SK-N-SH (cell line): Measurements from ENCODE around the gene DMAP1. TPM values are rescaled to one million over a fixed set of nuclear protein-coding genes. Genes with fewer than 3 reads are reported as not detected.

Experiments
- CTCF ChIA-PET: fragments of 300-600, 350-600 bp; formaldehyde crosslinking; extraction: SDS; loops from one replicate; lab custom pipeline; 2021; lab: Yijun Ruan, JAX
- POLR2A ChIA-PET: fragments of 350-600 bp; sonication (Branson Sonifier 250); formaldehyde crosslinking; extraction: SDS; loops from one replicate; lab custom pipeline; 2020; ENCODE audit warnings: antibody characterized with exemption, inconsistent platforms; lab: Yijun Ruan, JAX
- DNase-seq: peaks from one replicate; pipeline ENCODE4 v3.0.0; 2012
- H2AFZ ChIP-seq: fragments of 200-600 bp; sonication (generic); 2 replicates; pipeline ENCODE4 v1.8.1; 2016; ENCODE audit warnings: antibody characterized with exemption, mild to moderate bottlenecking, low read depth
- H3F3A ChIP-seq: fragments of 200-600 bp; sonication (generic); replicated peaks from 2 replicates; pipeline ENCODE3; 2016; ENCODE audit warnings: antibody characterized with exemption, mild to moderate bottlenecking; ENCODE audit not compliant: insufficient read depth
- H3K27ac ChIP-seq, 2 experiments: fragments of 200-500 bp in 1 of 2; fragments of 200-600 bp in 1 of 2; sonication (Bioruptor generic) in 1 of 2; sonication (generic), shearing (Covaris generic) in 1 of 2; 2 replicates each; pipeline versions ENCODE4 v1.5.1 to v1.6.1; 2014 to 2016; ENCODE audit warnings: low read depth in 2 of 2, inconsistent platforms in 1 of 2, low read length in 1 of 2, mild to moderate bottlenecking in 1 of 2, mixed read lengths in 1 of 2
- H3K27me3 ChIP-seq: fragments of 200-600 bp; sonication (generic), shearing (Covaris generic); 2 replicates; pipeline ENCODE4 v1.6.1; 2016; ENCODE audit warnings: mixed run types; ENCODE audit not compliant: insufficient read depth
- H3K36me3 ChIP-seq, 2 experiments: fragments of 200-500 bp in 1 of 2; fragments of 200-600 bp in 1 of 2; sonication (Bioruptor generic) in 1 of 2; sonication (generic) in 1 of 2; replicated peaks in 1 of 2; 2 replicates each; pipeline versions ENCODE3 to v1.5.1; 2014 to 2016; ENCODE audit warnings: low read length in 1 of 2, mild to moderate bottlenecking in 1 of 2; ENCODE audit not compliant: insufficient read depth in 2 of 2, control insufficient read depth in 1 of 2
- H3K4me1 ChIP-seq, 2 experiments: fragments of 200-500 bp in 1 of 2; fragments of 200-600 bp in 1 of 2; sonication (Bioruptor generic) in 1 of 2; sonication (generic), shearing (Covaris generic) in 1 of 2; 2 replicates each; pipeline versions ENCODE4 v1.5.1 to v1.6.1; 2014 to 2016; ENCODE audit warnings: low read depth in 1 of 2, low read length in 1 of 2, mixed run types in 1 of 2; ENCODE audit not compliant: insufficient read depth in 2 of 2, control insufficient read depth in 1 of 2
- H3K4me2 ChIP-seq: fragments of 200-600 bp; sonication (generic), shearing (Covaris generic); 2 replicates; pipeline ENCODE4 v1.6.1; 2017; ENCODE audit warnings: mixed run types
- H3K4me3 ChIP-seq, 2 experiments: fragments of 200-500 bp in 1 of 2; fragments of 200-600 bp in 1 of 2; sonication (Bioruptor generic) in 1 of 2; sonication (generic), shearing (Covaris generic) in 1 of 2; 2 replicates each; pipeline versions ENCODE4 v1.5.1 to v1.8.1; 2014 to 2016; ENCODE audit warnings: low read depth in 2 of 2, inconsistent platforms in 1 of 2, low read length in 1 of 2, mild to moderate bottlenecking in 1 of 2, mixed read lengths in 1 of 2, moderate library complexity in 1 of 2
- H3K79me2 ChIP-seq: fragments of 200-600 bp; sonication (generic); 2 replicates; pipeline ENCODE4 v1.8.1; 2017; ENCODE audit warnings: mild to moderate bottlenecking; ENCODE audit not compliant: insufficient read depth
- H3K9ac ChIP-seq: fragments of 200-600 bp; sonication (generic); 2 replicates; pipeline ENCODE4 v1.6.1; 2017; ENCODE audit warnings: mixed run types
- H3K9me2 ChIP-seq: fragments of 200-600 bp; sonication (generic); 2 replicates; pipeline ENCODE4 v1.6.1; 2017; ENCODE audit warnings: mixed run types
- H3K9me3 ChIP-seq: fragments of 200-600 bp; sonication (generic); 2 replicates; pipeline ENCODE4 v1.6.1; 2017; ENCODE audit warnings: mixed run types, mild to moderate bottlenecking, moderate library complexity
- H4K20me1 ChIP-seq: fragments of 200-600 bp; sonication (generic); 2 replicates; pipeline ENCODE4 v1.6.1; 2017; ENCODE audit warnings: mild to moderate bottlenecking, mixed run types; ENCODE audit not compliant: insufficient read depth
- CHD2 ChIP-seq: fragments of 150-350 bp; IDR thresholded peaks from 2 replicates; pipeline ENCODE4 v1.6.1; 2018; ENCODE audit warnings: low read length; ENCODE audit not compliant: partially characterized antibody
- ELF1 ChIP-seq: IDR thresholded peaks from 2 replicates; pipeline ENCODE4 v1.4.0; 2012
- EP300 ChIP-seq, 2 experiments: IDR thresholded peaks; 2 replicates each; pipeline versions ENCODE4 v1.4.0 to v1.6.1; 2012; ENCODE audit warnings: borderline replicate concordance in 1 of 2, low read depth in 1 of 2, low read length in 1 of 2
- EZH2phosphoT487 ChIP-seq: fragments of 200-600 bp; sonication (generic); IDR thresholded peaks from 2 replicates; pipeline ENCODE4 v1.6.1; 2017; ENCODE audit warnings: low read depth, mixed run types, mild to moderate bottlenecking, antibody characterized with exemption, moderate library complexity, borderline replicate concordance
- FOXJ3 ChIP-seq: sonication (generic); formaldehyde crosslinking; IDR thresholded peaks from 2 replicates; pipeline ENCODE4 v1.5.1; 2020; ENCODE audit warnings: mild to moderate bottlenecking, missing genetic modification reagents
- FOXM1 ChIP-seq: IDR thresholded peaks from 2 replicates; pipeline ENCODE4 v1.4.0; 2012; ENCODE audit warnings: low read depth, mild to moderate bottlenecking
- GABPA ChIP-seq: IDR thresholded peaks from 2 replicates; pipeline ENCODE4 v1.4.0; 2012; ENCODE audit warnings: low read depth, mild to moderate bottlenecking
- NFIC ChIP-seq: IDR thresholded peaks from 2 replicates; pipeline ENCODE4 v1.4.0; 2012; ENCODE audit warnings: borderline replicate concordance
- RCOR1 ChIP-seq: fragments of 150-350 bp; IDR thresholded peaks from 2 replicates; pipeline ENCODE4 v1.6.1; 2017; ENCODE audit warnings: antibody characterized with exemption, low read length
- RFX5 ChIP-seq: IDR thresholded peaks from 2 replicates; pipeline ENCODE4 v1.6.1; 2012; ENCODE audit warnings: mild to moderate bottlenecking, improper control_type of control experiment, low read length
- TCF12 ChIP-seq: IDR thresholded peaks from 2 replicates; pipeline ENCODE4 v1.4.0; 2012
- TEAD4 ChIP-seq: IDR thresholded peaks from 2 replicates; pipeline ENCODE4 v1.4.0; 2012; ENCODE audit warnings: mild to moderate bottlenecking, borderline replicate concordance; ENCODE audit not compliant: insufficient read depth
- YY1 ChIP-seq: IDR thresholded peaks from 2 replicates; pipeline ENCODE4 v1.4.0; 2012; ENCODE audit warnings: low read depth, mild to moderate bottlenecking
- WGBS: methylation state at CpG from one replicate; pipeline ENCODE4 v1.1.6; 2017; ENCODE audit warnings: low lambda C conversion rate; 5-methylcytosine and 5-hydroxymethylcytosine counted together
- polyA plus RNA-seq, 3 experiments: library from polyadenylated mRNA; depleted of rRNA; stranded (reverse); fragments of >200 nt; gene quantifications; 2 replicates each; pipeline ENCODE4 v1.2.3, GENCODE V29; 2012
- TF ChIP-seq, protein P1 (sequence below): fragments of 150-350 bp; IDR thresholded peaks from 2 replicates; pipeline ENCODE4 v1.6.1; 2016; ENCODE audit warnings: mild to moderate bottlenecking, low read depth, low read length
- TF ChIP-seq, protein P2 (sequence below): fragments of 150-350 bp; IDR thresholded peaks from 2 replicates; pipeline ENCODE4 v1.6.1; 2017; ENCODE audit warnings: antibody characterized with exemption, low read length, low read depth, borderline replicate concordance
- TF ChIP-seq, protein P3 (sequence below): IDR thresholded peaks from 2 replicates; pipeline ENCODE4 v1.4.0; 2012; ENCODE audit warnings: low read depth, borderline replicate concordance
- TF ChIP-seq, protein P4 (sequence below): fragments of 200-600 bp; sonication (generic); IDR thresholded peaks from 2 replicates; pipeline ENCODE4 v1.6.1; 2017; ENCODE audit warnings: antibody characterized with exemption, mild to moderate bottlenecking, moderate library complexity

The DMAP1 gene
- polyA plus RNA-seq, 1 of the 3 experiments (the other 2 are of a cell fraction) = 59.6 TPM

- 98% methylated on average over 6 of the region's 6 CpGs for WGBS
- no peak for DNase-seq
- no peaks in the 10 kb centered on the region for H3K9me3 ChIP-seq
- no peaks in the 10 kb centered on the region for H3K79me2 ChIP-seq
- H3K27me3 ChIP-seq = no peaks in the 10 kb centered on the region
- H4K20me1 ChIP-seq = 0 out of 2 replicates have a peak, but pooled peaks cover 4% of the 10 kb centered on the region
- no peak overlapping the region for H3K4me3 ChIP-seq
- H3F3A ChIP-seq = no peaks in the 10 kb centered on the region
- no peak overlapping the region for H3K4me2 ChIP-seq
- no peak overlapping the region for H3K27ac ChIP-seq
- TF ChIP-seq, protein P1, sequence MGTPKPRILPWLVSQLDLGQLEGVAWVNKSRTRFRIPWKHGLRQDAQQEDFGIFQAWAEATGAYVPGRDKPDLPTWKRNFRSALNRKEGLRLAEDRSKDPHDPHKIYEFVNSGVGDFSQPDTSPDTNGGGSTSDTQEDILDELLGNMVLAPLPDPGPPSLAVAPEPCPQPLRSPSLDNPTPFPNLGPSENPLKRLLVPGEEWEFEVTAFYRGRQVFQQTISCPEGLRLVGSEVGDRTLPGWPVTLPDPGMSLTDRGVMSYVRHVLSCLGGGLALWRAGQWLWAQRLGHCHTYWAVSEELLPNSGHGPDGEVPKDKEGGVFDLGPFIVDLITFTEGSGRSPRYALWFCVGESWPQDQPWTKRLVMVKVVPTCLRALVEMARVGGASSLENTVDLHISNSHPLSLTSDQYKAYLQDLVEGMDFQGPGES = no peak
- no peak for TF ChIP-seq FOXM1
- TF ChIP-seq, protein P2, sequence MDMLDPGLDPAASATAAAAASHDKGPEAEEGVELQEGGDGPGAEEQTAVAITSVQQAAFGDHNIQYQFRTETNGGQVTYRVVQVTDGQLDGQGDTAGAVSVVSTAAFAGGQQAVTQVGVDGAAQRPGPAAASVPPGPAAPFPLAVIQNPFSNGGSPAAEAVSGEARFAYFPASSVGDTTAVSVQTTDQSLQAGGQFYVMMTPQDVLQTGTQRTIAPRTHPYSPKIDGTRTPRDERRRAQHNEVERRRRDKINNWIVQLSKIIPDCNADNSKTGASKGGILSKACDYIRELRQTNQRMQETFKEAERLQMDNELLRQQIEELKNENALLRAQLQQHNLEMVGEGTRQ = no peak
- TF ChIP-seq ELF1 = no peak
- no peak for TF ChIP-seq FOXJ3 (CRISPR knock-in tag)
- TF ChIP-seq TEAD4 = no peak
- TF ChIP-seq RCOR1 = no peak
- no peak for TF ChIP-seq GABPA
- TF ChIP-seq, protein P3, sequence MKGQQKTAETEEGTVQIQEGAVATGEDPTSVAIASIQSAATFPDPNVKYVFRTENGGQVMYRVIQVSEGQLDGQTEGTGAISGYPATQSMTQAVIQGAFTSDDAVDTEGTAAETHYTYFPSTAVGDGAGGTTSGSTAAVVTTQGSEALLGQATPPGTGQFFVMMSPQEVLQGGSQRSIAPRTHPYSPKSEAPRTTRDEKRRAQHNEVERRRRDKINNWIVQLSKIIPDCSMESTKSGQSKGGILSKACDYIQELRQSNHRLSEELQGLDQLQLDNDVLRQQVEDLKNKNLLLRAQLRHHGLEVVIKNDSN = no peak
- no peak for TF ChIP-seq YY1
- no peak for TF ChIP-seq EZH2phosphoT487
- no peak for TF ChIP-seq EP300 (IDR thresholded peaks at IDR 0.05; ENCODE audit: borderline replicate concordance in 1 of 2, low read depth in 1 of 2, low read length in 1 of 2)
- no peak for TF ChIP-seq CHD2
- TF ChIP-seq, protein P4, sequence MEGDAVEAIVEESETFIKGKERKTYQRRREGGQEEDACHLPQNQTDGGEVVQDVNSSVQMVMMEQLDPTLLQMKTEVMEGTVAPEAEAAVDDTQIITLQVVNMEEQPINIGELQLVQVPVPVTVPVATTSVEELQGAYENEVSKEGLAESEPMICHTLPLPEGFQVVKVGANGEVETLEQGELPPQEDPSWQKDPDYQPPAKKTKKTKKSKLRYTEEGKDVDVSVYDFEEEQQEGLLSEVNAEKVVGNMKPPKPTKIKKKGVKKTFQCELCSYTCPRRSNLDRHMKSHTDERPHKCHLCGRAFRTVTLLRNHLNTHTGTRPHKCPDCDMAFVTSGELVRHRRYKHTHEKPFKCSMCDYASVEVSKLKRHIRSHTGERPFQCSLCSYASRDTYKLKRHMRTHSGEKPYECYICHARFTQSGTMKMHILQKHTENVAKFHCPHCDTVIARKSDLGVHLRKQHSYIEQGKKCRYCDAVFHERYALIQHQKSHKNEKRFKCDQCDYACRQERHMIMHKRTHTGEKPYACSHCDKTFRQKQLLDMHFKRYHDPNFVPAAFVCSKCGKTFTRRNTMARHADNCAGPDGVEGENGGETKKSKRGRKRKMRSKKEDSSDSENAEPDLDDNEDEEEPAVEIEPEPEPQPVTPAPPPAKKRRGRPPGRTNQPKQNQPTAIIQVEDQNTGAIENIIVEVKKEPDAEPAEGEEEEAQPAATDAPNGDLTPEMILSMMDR = no peak
- no peak for TF ChIP-seq RFX5
- TF ChIP-seq NFIC = no peak
- no peak for TF ChIP-seq TCF12
- H3K9ac ChIP-seq = no peak overlapping the region
- H3K9me2 ChIP-seq = no peaks in the 10 kb centered on the region
- POLR2A ChIA-PET = interaction anchor here (0.6 kb wide), 1 partner anchor 253 kb away, joined by 5 read pairs; no protein-coding TSS in a partner anchor
- CTCF ChIA-PET = interaction anchor here (3.8 kb wide), 1 partner anchor 45 kb away, joined by 15 read pairs; no protein-coding TSS in a partner anchor
- no peak overlapping the region for H2AFZ ChIP-seq
- peaks cover 0 to 11% of the 10 kb centered on the region in 2 experiments; a peak in 2 of 4 replicates for H3K4me1 ChIP-seq
- peaks cover 0 to 8% of the 10 kb centered on the region in 2 experiments for H3K36me3 ChIP-seq
Measured at GRCh38 chr1:44262414-44262813, 49.1 kb downstream of the DMAP1 start.
